Testis (tissue), 2 donors: Measurements from ENCODE around the gene EXOC3L1.

Source experiments
- CTCF ChIP-seq, 3 experiments: fragments of 450-650 bp in 2 of 3; fragments of 200-600 bp in 1 of 3; sonication (generic) in 1 of 3; IDR thresholded peaks; one replicate each; pipeline ENCODE4 v1.5.1; 2016 to 2019; ENCODE audit warnings: antibody characterized with exemption in 3 of 3, mild to moderate bottlenecking in 2 of 3, moderate library complexity in 1 of 3
- POLR2A ChIP-seq: fragments of 450-650 bp; IDR thresholded peaks from one replicate; pipeline ENCODE4 v1.6.1; 2017; ENCODE audit warnings: antibody characterized with exemption, mild to moderate bottlenecking, moderate library complexity

GRCh38 chr16:67179421-67180080 is 10.4 kb downstream of the EXOC3L1 start:
- no peak for TF ChIP-seq POLR2A
- TF ChIP-seq CTCF (IDR thresholded peaks at IDR 0.05) = no peak
